SK-N-SH treated with all-trans-retinoic acid at 6 μM for 48 hours (cell line): Measurements from ENCODE around the gene PPA2.

Experiments used
- ARNTL ChIP-seq: fragments of 450-650 bp; formaldehyde crosslinking; IDR thresholded peaks from 2 replicates; pipeline ENCODE4 v1.5.0; 2020; ENCODE audit warnings: low read depth, mild to moderate bottlenecking, moderate library complexity, borderline replicate concordance
- PATZ1 ChIP-seq: fragments of 250-450 bp; sonication (Bioruptor Pico); IDR thresholded peaks from 2 replicates; pipeline ENCODE4 v1.8.0; 2020; ENCODE audit warnings: mild to moderate bottlenecking, moderate library complexity, borderline replicate concordance
- ZFP30 ChIP-seq: fragments of 450-650 bp; formaldehyde crosslinking; IDR thresholded peaks from 2 replicates; pipeline ENCODE4 v1.5.0; 2022; ENCODE audit warnings: mild to moderate bottlenecking, moderate library complexity
- ZNF8 ChIP-seq: fragments of 450-650 bp; formaldehyde crosslinking; IDR thresholded peaks from 2 replicates; pipeline ENCODE4 v1.5.0; 2020; ENCODE audit warnings: mild to moderate bottlenecking, moderate library complexity
- TF ChIP-seq, protein P1 (sequence below): fragments of 250-450 bp; sonication (Bioruptor Pico); IDR thresholded peaks from 2 replicates; pipeline ENCODE4 v1.5.0; 2020; ENCODE audit warnings: mild to moderate bottlenecking, moderate library complexity

DNA sequence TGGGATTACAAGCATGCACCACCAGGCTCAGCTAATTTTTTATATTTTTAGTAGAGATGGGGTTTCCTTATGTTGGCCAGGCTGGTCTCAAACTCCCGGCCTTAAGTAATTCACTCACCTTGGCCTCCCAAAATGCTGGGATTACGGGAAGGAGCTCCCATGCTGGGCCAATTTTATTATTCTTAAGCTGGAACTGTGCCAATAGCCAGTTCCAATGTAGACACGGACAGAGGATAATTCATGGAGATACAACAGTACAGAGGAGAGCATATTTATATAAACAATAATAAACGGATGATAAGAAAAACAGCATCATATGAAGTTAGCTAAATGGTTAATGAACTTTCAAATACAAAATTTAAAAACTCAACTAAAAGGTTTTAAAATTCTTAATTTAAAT lies 87.8 kb downstream of the PPA2 start:
- TF ChIP-seq ARNTL (no peak), ZNF8 (no peak), ZFP30 (CRISPR knock-in tag) (no peak), PATZ1 (CRISPR knock-in tag) (no peak)
- TF ChIP-seq, protein P1, sequence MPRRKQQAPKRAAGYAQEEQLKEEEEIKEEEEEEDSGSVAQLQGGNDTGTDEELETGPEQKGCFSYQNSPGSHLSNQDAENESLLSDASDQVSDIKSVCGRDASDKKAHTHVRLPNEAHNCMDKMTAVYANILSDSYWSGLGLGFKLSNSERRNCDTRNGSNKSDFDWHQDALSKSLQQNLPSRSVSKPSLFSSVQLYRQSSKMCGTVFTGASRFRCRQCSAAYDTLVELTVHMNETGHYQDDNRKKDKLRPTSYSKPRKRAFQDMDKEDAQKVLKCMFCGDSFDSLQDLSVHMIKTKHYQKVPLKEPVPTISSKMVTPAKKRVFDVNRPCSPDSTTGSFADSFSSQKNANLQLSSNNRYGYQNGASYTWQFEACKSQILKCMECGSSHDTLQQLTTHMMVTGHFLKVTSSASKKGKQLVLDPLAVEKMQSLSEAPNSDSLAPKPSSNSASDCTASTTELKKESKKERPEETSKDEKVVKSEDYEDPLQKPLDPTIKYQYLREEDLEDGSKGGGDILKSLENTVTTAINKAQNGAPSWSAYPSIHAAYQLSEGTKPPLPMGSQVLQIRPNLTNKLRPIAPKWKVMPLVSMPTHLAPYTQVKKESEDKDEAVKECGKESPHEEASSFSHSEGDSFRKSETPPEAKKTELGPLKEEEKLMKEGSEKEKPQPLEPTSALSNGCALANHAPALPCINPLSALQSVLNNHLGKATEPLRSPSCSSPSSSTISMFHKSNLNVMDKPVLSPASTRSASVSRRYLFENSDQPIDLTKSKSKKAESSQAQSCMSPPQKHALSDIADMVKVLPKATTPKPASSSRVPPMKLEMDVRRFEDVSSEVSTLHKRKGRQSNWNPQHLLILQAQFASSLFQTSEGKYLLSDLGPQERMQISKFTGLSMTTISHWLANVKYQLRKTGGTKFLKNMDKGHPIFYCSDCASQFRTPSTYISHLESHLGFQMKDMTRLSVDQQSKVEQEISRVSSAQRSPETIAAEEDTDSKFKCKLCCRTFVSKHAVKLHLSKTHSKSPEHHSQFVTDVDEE (CRISPR knock-in tag) = no peak
